Endothelial cell of umbilical vein (primary cell): ENCODE results near the gene PRXL2C. TPM values are rescaled to one million over a fixed set of nuclear protein-coding genes. Genes with fewer than 3 reads are reported as not detected.

Experiments
- BruUV-seq: library from RNA; stranded (reverse); fragments of 400-500 nt; replicated peaks from 2 replicates; lab custom pipeline; 2021; lab: Mats Ljungman, UMichigan
- CTCF ChIA-PET: fragments of 300-600, 350-600 bp; sonication (Branson Sonifier 250); formaldehyde crosslinking; loops from one replicate; lab custom pipeline; 2021; ENCODE audit warnings: antibody characterized with exemption, inconsistent platforms; lab: Charles Lee
- POLR2A ChIA-PET: fragments of 300-600, 350-600 bp; sonication (Branson Sonifier 250); formaldehyde crosslinking; loops from one replicate; lab custom pipeline; 2021; ENCODE audit warnings: antibody characterized with exemption, inconsistent platforms; lab: Charles Lee
- DNase-seq: peaks from one replicate; pipeline ENCODE4 v3.0.0-alpha.2; 2011; ENCODE audit warnings: low read depth, low spot score
- FAIRE-seq: peaks from 2 replicates; lab custom pipeline; 2011; peaks lifted over from hg19 to GRCh38; lab: Jason Lieb, UNC
- H2AFZ ChIP-seq: 2 replicates; pipeline ENCODE4 v1.6.0; 2012; ENCODE audit warnings: low read depth, low read length, control low read depth, inconsistent platforms
- H3K27ac ChIP-seq: 2 replicates; pipeline ENCODE4 v1.5.1; 2011; ENCODE audit warnings: low read depth, mild to moderate bottlenecking, control low read depth, low read length, moderate library complexity; ENCODE audit not compliant: insufficient read depth
- H3K27me3 ChIP-seq, 2 experiments: 2 replicates each; pipeline versions ENCODE4 v1.6.0 to v1.6.1; 2011; ENCODE audit warnings: low read length in 2 of 2, mixed read lengths in 1 of 2; ENCODE audit not compliant: control insufficient read depth in 2 of 2, insufficient read depth in 2 of 2
- H3K36me3 ChIP-seq, 2 experiments: 2 replicates in 1 of 2; 3 replicates in 1 of 2; pipeline ENCODE4 v1.5.1; 2011; ENCODE audit warnings: low read length in 2 of 2, mild to moderate bottlenecking in 1 of 2, moderate library complexity in 1 of 2; ENCODE audit not compliant: control insufficient read depth in 2 of 2, insufficient read depth in 2 of 2; ENCODE audit errors: extremely low read depth in 1 of 2
- H3K4me1 ChIP-seq: 3 replicates; pipeline ENCODE4 v1.5.1; 2011; ENCODE audit warnings: mild to moderate bottlenecking, low read length; ENCODE audit not compliant: control insufficient read depth, insufficient read depth; ENCODE audit errors: extremely low read depth
- H3K4me2 ChIP-seq: 2 replicates; pipeline ENCODE4 v1.6.1; 2011; ENCODE audit warnings: low read length, control low read depth, mixed read lengths; ENCODE audit not compliant: insufficient read depth
- H3K4me3 ChIP-seq, 3 experiments: fragments of 200-600 bp in 1 of 3; sonication (generic), shearing (Covaris generic) in 1 of 3; replicated peaks in 1 of 3; 2 replicates each; pipeline ENCODE4 v1.5.1; 2011 to 2016; ENCODE audit warnings: control low read depth in 3 of 3, low read length in 3 of 3, mild to moderate bottlenecking in 2 of 3, inconsistent platforms in 1 of 3, low read depth in 1 of 3, moderate library complexity in 1 of 3; ENCODE audit not compliant: insufficient read depth in 1 of 3
- H3K79me2 ChIP-seq: 2 replicates; pipeline ENCODE4 v1.6.0; 2012; ENCODE audit warnings: low read length, inconsistent platforms; ENCODE audit not compliant: control insufficient read depth, insufficient read depth
- H3K9ac ChIP-seq: replicated peaks from 2 replicates; pipeline ENCODE3; 2011; ENCODE audit warnings: low read length, control low read depth; ENCODE audit not compliant: insufficient read depth; ENCODE audit errors: extremely low read depth
- H3K9me1 ChIP-seq: replicated peaks from 3 replicates; pipeline ENCODE4 v1.6.0; 2011; ENCODE audit warnings: mild to moderate bottlenecking, low read length; ENCODE audit not compliant: control insufficient read depth, insufficient read depth; ENCODE audit errors: extremely low read depth
- H3K9me3 ChIP-seq: replicated peaks from 2 replicates; pipeline ENCODE4 v1.5.1; 2012; ENCODE audit warnings: low read length, inconsistent platforms; ENCODE audit not compliant: control insufficient read depth, insufficient read depth
- H4K20me1 ChIP-seq: replicated peaks from 2 replicates; pipeline ENCODE3; 2011; ENCODE audit warnings: mild to moderate bottlenecking, low read length; ENCODE audit not compliant: control insufficient read depth, insufficient read depth; ENCODE audit errors: extremely low read depth
- CTCF ChIP-seq, 2 donors: IDR thresholded peaks; 1 replicate in 1 of 2; 2 replicates in 1 of 2; pipeline ENCODE4 v1.5.1; 2011; ENCODE audit warnings: low read length in 2 of 2, mild to moderate bottlenecking in 2 of 2, moderate library complexity in 2 of 2, control low read depth in 1 of 2, inconsistent platforms in 1 of 2, low read depth in 1 of 2; ENCODE audit not compliant: insufficient read depth in 1 of 2; ENCODE audit errors: extremely low read depth in 1 of 2
- EZH2 ChIP-seq: IDR thresholded peaks from 2 replicates; pipeline ENCODE4 v1.6.1; 2012; ENCODE audit warnings: borderline replicate concordance, low read depth, mild to moderate bottlenecking, moderate library complexity, low read length, inconsistent platforms; ENCODE audit not compliant: severe bottlenecking
- FOS ChIP-seq: IDR thresholded peaks from 2 replicates; pipeline ENCODE4 v1.6.1; 2011; ENCODE audit warnings: mild to moderate bottlenecking, low read length, moderate library complexity, borderline replicate concordance; ENCODE audit not compliant: insufficient read depth
- GATA2 ChIP-seq: IDR thresholded peaks from 2 replicates; pipeline ENCODE4 v1.7.0; 2011; ENCODE audit warnings: low read depth, mild to moderate bottlenecking, moderate library complexity, mixed read lengths, low read length; ENCODE audit not compliant: insufficient read length, insufficient read depth
- JUN ChIP-seq: IDR thresholded peaks from 2 replicates; pipeline ENCODE4 v1.6.1; 2011; ENCODE audit warnings: borderline replicate concordance, low read depth; ENCODE audit not compliant: insufficient read length, insufficient read depth
- MAX ChIP-seq: IDR thresholded peaks from 2 replicates; pipeline ENCODE4 v1.6.1; 2011; ENCODE audit not compliant: insufficient read depth, insufficient read length
- MYC ChIP-seq: IDR thresholded peaks from one replicate; pipeline ENCODE4 v1.6.1; 2011; ENCODE audit warnings: mild to moderate bottlenecking, low read depth, low read length
- POLR2A ChIP-seq: IDR thresholded peaks from 2 replicates; pipeline ENCODE4 v1.6.1; 2012; ENCODE audit warnings: low read depth, mild to moderate bottlenecking, control low read depth, low read length
- POLR2AphosphoS5 ChIP-seq: IDR thresholded peaks from 2 replicates; pipeline ENCODE4 v1.6.1; 2012; ENCODE audit warnings: low read depth, mild to moderate bottlenecking, control low read depth, low read length, moderate library complexity; ENCODE audit not compliant: insufficient read depth
- dilution Hi-C: fragments of 300-500 bp; cut with MboI; formaldehyde crosslinking; loops from one replicate; pipeline ENCODE4 v1.15.0; 2019; ENCODE audit warnings: low sequenced_read_pairs; ENCODE audit not compliant: extremely low pct_ligation_motif_present
- intact Hi-C: fragments of 100-400 bp; cut with micrococcal nuclease; formaldehyde crosslinking; loops from one replicate; pipeline ENCODE4 v1.10.0; 2022
- polyA plus RNA-seq, 4 experiments: library from polyadenylated mRNA; depleted of rRNA in 3 of 4; stranded (reverse) in 3 of 4; unstranded in 1 of 4; fragments of >200 nt; gene quantifications; 2 replicates each; pipeline versions ENCODE4 v1.2.1 to v1.2.3, GENCODE V29; 2011 to 2012; ENCODE audit warnings: missing spikeins in 1 of 4
- total RNA-seq: library from RNA; stranded (reverse); gene quantifications from 2 replicates; pipeline ENCODE4 v1.2.3, GENCODE V29; 2021

PRXL2C gene
- total and polyA plus RNA-seq, 2 donors (not counting 3 experiments of a cell fraction or from before 2014, with no cell fraction given), result 5.4 to 14.7 TPM

GRCh38 chr9:96660692-96661248 is 5.7 kb upstream of the PRXL2C start:
- no peaks in the 10 kb centered on the region for H3K79me2 ChIP-seq
- TF ChIP-seq GATA2, result no peak
- no peak for TF ChIP-seq EZH2
- TF ChIP-seq FOS, result no peak
- TF ChIP-seq MYC, result no peak
- TF ChIP-seq POLR2A, result no peak
- no peak for TF ChIP-seq POLR2AphosphoS5
- no peak for TF ChIP-seq MAX
- no peak for TF ChIP-seq JUN
- no peak for TF ChIP-seq CTCF (IDR thresholded peaks at IDR 0.05; ENCODE audit: extremely low read depth in 1 of 2, insufficient read depth in 1 of 2, low read depth in 1 of 2, low read length in 2 of 2)
- DNase-seq (no peak), FAIRE-seq (no peak)
- H3K9me3 ChIP-seq, result no peaks in the 10 kb centered on the region
- no TSS peak for BruUV-seq
- CTCF ChIA-PET, result interaction anchor here (0.6 to 3.1 kb wide), 2 partner anchors 117 to 333 kb away, joined by 3 to 10 read pairs; no protein-coding TSS in a partner anchor
- no peak overlapping the region for H3K4me2 ChIP-seq
- dilution Hi-C loops, result no loop called here
- intact Hi-C loops, result no loop called here
- H2AFZ ChIP-seq, result no peak overlapping the region
- no peaks in the 10 kb centered on the region for H3K9me1 ChIP-seq
- H3K27me3 ChIP-seq, result peaks cover 0 to 2% of the 10 kb centered on the region in 2 experiments
- no peak overlapping the region for H3K27ac ChIP-seq
- POLR2A ChIA-PET, result no interaction called here
- H3K4me1 ChIP-seq, result peaks cover under 1% of the 10 kb centered on the region
- no peaks in the 10 kb centered on the region for H3K36me3 ChIP-seq
- H3K9ac ChIP-seq, result no peak overlapping the region
- no peaks in the 10 kb centered on the region for H4K20me1 ChIP-seq
- H3K4me3 ChIP-seq, result no peak overlapping the region
